ENCODE results near the gene ZNF507.

ZNF507 gene

DNA sequence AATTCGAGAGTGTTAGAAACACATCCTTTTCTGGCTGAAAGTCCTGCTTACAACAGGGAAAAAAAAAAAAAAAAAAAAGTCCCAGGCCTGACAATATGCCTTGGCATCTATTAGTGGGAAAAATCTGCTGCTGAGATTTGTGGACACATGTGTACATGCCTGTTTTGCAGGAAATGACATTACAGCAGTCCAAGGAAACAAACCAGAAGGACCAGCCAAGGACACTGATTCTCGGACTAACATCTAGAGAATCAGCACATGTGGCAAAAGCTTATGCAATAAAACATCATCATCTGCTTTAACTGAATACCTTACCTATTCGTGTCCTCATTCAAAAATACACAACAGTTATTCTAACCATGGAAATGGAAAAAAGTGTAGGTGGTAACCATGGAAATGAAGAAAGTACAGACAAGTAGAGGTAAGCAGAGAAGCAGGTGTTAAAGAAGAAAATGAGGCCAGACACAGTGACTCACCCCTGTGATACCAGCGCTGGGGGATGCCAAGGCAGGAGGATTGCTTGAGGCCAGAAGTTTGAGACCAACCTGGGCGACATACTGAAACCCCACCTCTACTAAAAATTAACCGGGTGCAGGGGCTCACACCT, 50.7 kb downstream of the ZNF507 start:
- Histone ChIP-seq H3K27me3 (ENCODE audit: insufficient read depth, low read length) (no peaks in the 10 kb centered on the region), H2AFZ (ENCODE audit: low read length, unreplicated experiment) (no peak overlapping the region), H3K79me2 (ENCODE audit: control insufficient read depth, insufficient read depth, low read length, unreplicated experiment) (no peaks in the 10 kb centered on the region), H3K27ac (ENCODE audit: low read depth, low read length) (no peak overlapping the region), H3K4me3 (ENCODE audit: low read depth, low read length) (no peak overlapping the region), H3K4me1 (ENCODE audit: control insufficient read depth, insufficient read depth, low read length, unreplicated experiment) (peaks cover 9% of the 10 kb centered on the region), H3K36me3 (ENCODE audit: insufficient read depth, low read length) (no peaks in the 10 kb centered on the region)

DNA sequence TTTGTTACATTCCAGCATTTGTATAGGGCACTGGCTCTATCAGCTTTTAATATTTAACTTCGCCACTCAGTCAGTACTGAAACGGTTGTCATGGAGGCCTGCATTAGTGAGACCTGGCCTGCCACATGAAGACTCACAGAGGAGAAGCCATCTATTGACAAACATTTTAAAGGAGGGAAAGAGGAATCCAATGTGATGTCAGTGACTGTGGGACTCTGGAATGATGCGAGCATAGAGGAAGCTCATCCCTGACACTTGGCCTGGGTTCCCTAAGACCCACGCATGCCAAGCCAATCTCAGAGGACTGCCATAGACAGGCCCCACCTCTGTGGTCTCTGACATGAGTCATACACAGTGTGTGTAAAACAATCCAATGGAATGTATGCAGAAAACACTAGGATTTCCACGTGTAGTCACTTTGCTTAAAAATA, 52.3 kb downstream of the ZNF507 start:
- Histone ChIP-seq H3K27me3 (ENCODE audit: insufficient read depth, low read length) (no peaks in the 10 kb centered on the region), H3K4me1 (ENCODE audit: control insufficient read depth, insufficient read depth, low read length, unreplicated experiment) (peaks cover 9% of the 10 kb centered on the region), H3K79me2 (ENCODE audit: control insufficient read depth, insufficient read depth, low read length, unreplicated experiment) (no peaks in the 10 kb centered on the region), H3K36me3 (ENCODE audit: insufficient read depth, low read length) (no peaks in the 10 kb centered on the region), H3K27ac (ENCODE audit: low read depth, low read length) (peak overlapping the region; percentile 17; the same call in 1 of the 2 replicates), H3K4me3 (ENCODE audit: low read depth, low read length) (no peak overlapping the region), H2AFZ (ENCODE audit: low read length, unreplicated experiment) (no peak overlapping the region)

DNA sequence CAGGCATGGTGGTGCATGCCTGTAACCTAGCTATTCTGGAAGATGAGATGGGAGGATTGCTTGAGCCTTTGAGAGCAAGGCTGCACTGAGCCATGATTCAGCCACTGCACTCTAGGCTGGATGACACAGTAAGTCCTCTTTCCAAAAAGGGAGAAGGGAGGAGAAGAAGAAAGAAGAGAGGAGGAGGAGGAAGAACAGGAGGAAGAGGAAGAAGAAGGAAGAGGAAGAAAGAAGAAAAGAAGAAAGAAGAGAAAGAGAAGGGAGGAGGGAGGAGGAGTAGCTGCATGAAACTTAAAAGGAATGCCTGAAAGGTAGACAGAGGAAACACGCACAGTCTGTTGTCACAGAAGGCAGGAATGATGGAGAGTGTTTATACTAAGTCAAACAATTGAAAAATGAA, 56.6 kb downstream of the ZNF507 start:
- no peaks in the 10 kb centered on the region for H3K27me3 ChIP-seq (ENCODE audit: insufficient read depth, low read length)
- no peaks in the 10 kb centered on the region for H3K36me3 ChIP-seq (ENCODE audit: insufficient read depth, low read length)
- no peak overlapping the region for H3K27ac ChIP-seq (ENCODE audit: low read depth, low read length)
- H2AFZ ChIP-seq (ENCODE audit: low read length, unreplicated experiment): no peak overlapping the region
- peaks cover 18% of the 10 kb centered on the region for H3K4me1 ChIP-seq (ENCODE audit: control insufficient read depth, insufficient read depth, low read length, unreplicated experiment)
- H3K79me2 ChIP-seq (ENCODE audit: control insufficient read depth, insufficient read depth, low read length, unreplicated experiment): peaks cover 12% of the 10 kb centered on the region
- H3K4me3 ChIP-seq (ENCODE audit: low read depth, low read length): no peak overlapping the region

DNA sequence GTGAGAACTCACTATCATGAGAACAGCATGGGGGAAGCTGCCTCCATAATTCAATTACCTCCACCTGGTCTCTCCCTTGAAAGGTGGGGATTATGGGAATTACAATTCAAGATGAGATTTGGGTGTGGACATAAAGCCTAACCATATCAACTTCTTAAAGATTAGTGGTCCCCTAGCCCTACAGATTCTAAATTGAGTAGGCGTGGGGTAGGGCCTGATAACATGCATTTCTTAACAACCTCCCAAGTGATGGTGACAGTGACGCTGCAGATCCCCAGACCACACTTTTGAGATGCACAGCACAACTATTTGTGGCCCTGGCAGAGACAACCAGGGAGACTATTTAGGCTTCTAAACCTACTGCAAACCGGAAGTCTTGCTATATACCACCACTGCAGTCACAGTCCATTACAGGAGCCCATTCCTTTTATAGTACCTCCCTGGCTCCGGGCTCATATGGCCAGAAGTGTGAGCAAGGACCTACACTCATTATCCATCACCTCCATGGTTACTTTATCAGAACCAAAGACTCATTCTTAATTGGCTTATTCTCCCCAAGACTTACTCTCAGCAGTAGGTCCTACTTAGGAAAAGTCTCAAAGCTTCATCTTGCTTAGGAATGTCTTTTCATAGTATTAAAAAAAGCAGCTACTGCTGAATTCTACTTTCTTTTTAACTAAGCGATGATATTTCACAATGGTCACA, 58.0 kb downstream of the ZNF507 start:
- Histone ChIP-seq H3K27ac (ENCODE audit: low read depth, low read length) (no peak overlapping the region), H3K27me3 (ENCODE audit: insufficient read depth, low read length) (no peaks in the 10 kb centered on the region), H3K79me2 (ENCODE audit: control insufficient read depth, insufficient read depth, low read length, unreplicated experiment) (peaks cover 12% of the 10 kb centered on the region), H3K4me1 (ENCODE audit: control insufficient read depth, insufficient read depth, low read length, unreplicated experiment) (peaks cover 9% of the 10 kb centered on the region), H3K36me3 (ENCODE audit: insufficient read depth, low read length) (no peaks in the 10 kb centered on the region), H2AFZ (ENCODE audit: low read length, unreplicated experiment) (no peak overlapping the region), H3K4me3 (ENCODE audit: low read depth, low read length) (peak overlapping the region; percentile 95)

DNA sequence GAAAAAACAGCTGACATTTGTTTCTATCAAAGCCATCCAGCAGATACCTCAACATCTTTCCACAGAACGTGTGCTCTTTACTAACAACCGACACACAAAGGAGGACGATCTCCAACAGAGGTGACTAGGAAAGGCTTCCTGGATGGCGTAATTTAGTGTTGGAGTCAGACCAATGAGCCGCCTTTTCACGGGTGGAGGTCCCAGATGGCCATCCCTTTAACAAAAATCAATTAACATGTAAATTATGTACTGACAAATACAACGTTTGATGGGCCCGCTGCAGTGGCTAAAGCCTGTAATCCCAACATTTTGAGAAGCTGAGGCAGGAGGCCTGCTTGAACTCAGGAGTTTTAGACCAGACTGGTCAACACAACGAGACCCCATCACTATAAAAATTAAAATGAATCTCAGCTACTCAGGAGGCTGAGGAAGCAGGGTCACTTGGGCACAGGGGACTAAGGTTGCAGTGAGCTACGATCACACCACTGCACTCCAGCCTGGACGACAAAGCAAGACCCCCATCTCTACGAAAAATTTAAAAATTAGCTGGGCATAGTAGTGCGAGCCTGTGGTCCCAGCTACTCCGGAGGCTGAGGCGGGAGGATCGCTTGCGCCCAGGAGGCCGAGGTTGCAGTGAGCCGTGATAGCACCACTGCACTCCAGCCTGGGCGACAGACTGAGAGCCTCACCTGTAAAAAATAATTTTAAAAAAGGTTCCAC, 59.0 kb downstream of the ZNF507 start:
- Histone ChIP-seq H3K36me3 (ENCODE audit: insufficient read depth, low read length) (peaks cover 7% of the 10 kb centered on the region; the same call in 1 of the 2 replicates), H2AFZ (ENCODE audit: low read length, unreplicated experiment) (peak overlapping the region; percentile 60), H3K79me2 (ENCODE audit: control insufficient read depth, insufficient read depth, low read length, unreplicated experiment) (peaks cover 12% of the 10 kb centered on the region), H3K27ac (ENCODE audit: low read depth, low read length) (peak overlapping the region; percentile 93), H3K27me3 (ENCODE audit: insufficient read depth, low read length) (no peaks in the 10 kb centered on the region), H3K4me1 (ENCODE audit: control insufficient read depth, insufficient read depth, low read length, unreplicated experiment) (peaks cover 9% of the 10 kb centered on the region), H3K4me3 (ENCODE audit: low read depth, low read length) (peak overlapping the region; percentile 95)

- H2AFZ ChIP-seq (ENCODE audit: low read length, unreplicated experiment): peak overlapping the region; percentile 60
- peak overlapping the region; percentile 93 for H3K27ac ChIP-seq (ENCODE audit: low read depth, low read length)
- H3K4me3 ChIP-seq (ENCODE audit: low read depth, low read length): peak overlapping the region; percentile 95
- peaks cover 11% of the 10 kb centered on the region for H3K36me3 ChIP-seq (ENCODE audit: insufficient read depth, low read length)
- peaks cover 9% of the 10 kb centered on the region for H3K4me1 ChIP-seq (ENCODE audit: control insufficient read depth, insufficient read depth, low read length, unreplicated experiment)
- H3K79me2 ChIP-seq (ENCODE audit: control insufficient read depth, insufficient read depth, low read length, unreplicated experiment): peaks cover 12% of the 10 kb centered on the region
- no peaks in the 10 kb centered on the region for H3K27me3 ChIP-seq (ENCODE audit: insufficient read depth, low read length)
These were observed 59.6 kb downstream of the ZNF507 start for GRCh38 chr19:32404933-32405430.

DNA sequence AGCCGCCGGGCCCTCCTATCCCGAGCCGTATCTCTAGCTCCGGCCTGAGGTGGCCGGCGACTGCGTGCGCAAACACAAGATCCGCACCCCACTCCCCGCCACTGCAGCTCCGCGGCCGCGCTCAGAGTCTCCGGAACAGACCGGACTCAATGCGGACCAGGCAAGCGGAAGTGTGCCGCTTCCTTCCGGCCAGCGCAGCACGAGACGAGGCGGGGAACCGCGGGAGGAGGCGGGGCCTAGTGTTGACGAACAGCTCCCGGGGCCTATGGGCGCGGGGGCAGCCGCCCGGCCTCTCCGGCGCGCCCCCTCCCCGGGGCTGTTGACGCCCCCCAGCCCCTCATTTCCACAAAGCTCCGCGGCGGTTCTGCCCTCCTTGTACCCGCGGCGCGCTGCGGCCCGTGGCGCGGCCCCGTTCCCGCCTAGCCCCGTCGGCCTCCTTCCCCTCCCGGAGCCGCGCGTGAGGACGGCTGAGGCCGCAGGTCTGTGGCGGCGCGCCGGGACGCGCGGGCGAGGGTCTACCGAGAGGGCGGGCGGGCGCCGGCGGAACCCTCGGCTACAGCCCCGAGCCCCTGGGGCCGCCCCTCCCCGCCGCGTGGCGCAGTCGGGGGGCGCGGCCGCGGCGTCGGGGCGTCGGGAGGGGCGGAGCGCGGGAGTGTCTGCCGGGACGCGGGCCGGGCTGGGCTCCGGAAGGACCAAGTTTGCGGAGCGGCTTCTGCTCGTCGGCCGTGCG, 60.2 kb downstream of the ZNF507 start, which contains the start of gene DPY19L3:
TSS of gene DPY19L3 (plus strand) at position 340 of the 730 bp plus-strand sequence. CDS start 2,484 bp downstream, outside the sequence.
- Histone ChIP-seq H3K36me3 (ENCODE audit: insufficient read depth, low read length) (peaks cover 12% of the 10 kb centered on the region), H3K27ac (ENCODE audit: low read depth, low read length) (peak within 1 kb of the TSS; percentile 93), H3K4me1 (ENCODE audit: control insufficient read depth, insufficient read depth, low read length, unreplicated experiment) (peaks cover 9% of the 10 kb centered on the region), H3K79me2 (ENCODE audit: control insufficient read depth, insufficient read depth, low read length, unreplicated experiment) (peaks cover 12% of the 10 kb centered on the region), H3K27me3 (ENCODE audit: insufficient read depth, low read length) (no peaks in the 10 kb centered on the region), H2AFZ (ENCODE audit: low read length, unreplicated experiment) (peak within 1 kb of the TSS; percentile 89), H3K4me3 (ENCODE audit: low read depth, low read length) (peak within 1 kb of the TSS; percentile 95)

- Histone ChIP-seq H3K79me2 (ENCODE audit: control insufficient read depth, insufficient read depth, low read length, unreplicated experiment) (peaks cover 12% of the 10 kb centered on the region), H3K36me3 (ENCODE audit: insufficient read depth, low read length) (peaks cover 15% of the 10 kb centered on the region), H3K27me3 (ENCODE audit: insufficient read depth, low read length) (no peaks in the 10 kb centered on the region), H3K4me1 (ENCODE audit: control insufficient read depth, insufficient read depth, low read length, unreplicated experiment) (peaks cover 9% of the 10 kb centered on the region), H2AFZ (ENCODE audit: low read length, unreplicated experiment) (peak overlapping the region; percentile 89), H3K4me3 (ENCODE audit: low read depth, low read length) (peak overlapping the region; percentile 95), H3K27ac (ENCODE audit: low read depth, low read length) (peak overlapping the region; percentile 14; the same call in 1 of the 2 replicates)
These were observed 61.0 kb downstream of the ZNF507 start for GRCh38 chr19:32406161-32407003.

GRCh38 chr19:32407004-32407992, 61.9 kb downstream of the ZNF507 start:
- Histone ChIP-seq H3K4me1 (ENCODE audit: control insufficient read depth, insufficient read depth, low read length, unreplicated experiment) (peaks cover 9% of the 10 kb centered on the region), H3K36me3 (ENCODE audit: insufficient read depth, low read length) (peaks cover 15% of the 10 kb centered on the region), H3K4me3 (ENCODE audit: low read depth, low read length) (peak overlapping the region; percentile 95), H2AFZ (ENCODE audit: low read length, unreplicated experiment) (no peak overlapping the region), H3K79me2 (ENCODE audit: control insufficient read depth, insufficient read depth, low read length, unreplicated experiment) (peaks cover 12% of the 10 kb centered on the region), H3K27ac (ENCODE audit: low read depth, low read length) (peak overlapping the region; percentile 14; the same call in 1 of the 2 replicates), H3K27me3 (ENCODE audit: insufficient read depth, low read length) (no peaks in the 10 kb centered on the region)
